ENCODE results near the gene C6orf120. TPM values are rescaled to one million over a fixed set of nuclear protein-coding genes. Genes with fewer than 3 reads are reported as not detected.

The C6orf120 gene
- total RNA-seq, 2 experiments from 2014 or later = 19.3 to 20.3 TPM

- Mint-ChIP-seq H3K36me3 (peaks cover 19% of the 10 kb centered on the region), H3K27me3 (no peaks in the 10 kb centered on the region), H3K27ac (peak within 1 kb of the TSS; percentile 98), H3K4me3 (peak within 1 kb of the TSS; percentile 89), H3K4me1 (peaks cover 26% of the 10 kb centered on the region), H3K9me3 (ENCODE audit: low read depth) (peaks cover 1% of the 10 kb centered on the region)
- peak; percentile 98 for ATAC-seq
- DNase-seq = peak; percentile 96
- CTCF ChIA-PET = interaction anchor here (1.1 to 1.7 kb wide), 3 partner anchors 29 to 344 kb away, joined by 3 to 9 read pairs (median 3); no protein-coding TSS in a partner anchor
These were observed 49.5 kb downstream of the C6orf120 start, which contains the start of the genes DYNLT2 and ERMARD for GRCh38 chr6:169751242-169752073. TSS of gene DYNLT2 (minus strand) at chr6:169751572. CDS start at chr6:169751458, 114 bp downstream. TSS of gene ERMARD (plus strand) at chr6:169751622. CDS start at chr6:169751658, 36 bp downstream.

DNA sequence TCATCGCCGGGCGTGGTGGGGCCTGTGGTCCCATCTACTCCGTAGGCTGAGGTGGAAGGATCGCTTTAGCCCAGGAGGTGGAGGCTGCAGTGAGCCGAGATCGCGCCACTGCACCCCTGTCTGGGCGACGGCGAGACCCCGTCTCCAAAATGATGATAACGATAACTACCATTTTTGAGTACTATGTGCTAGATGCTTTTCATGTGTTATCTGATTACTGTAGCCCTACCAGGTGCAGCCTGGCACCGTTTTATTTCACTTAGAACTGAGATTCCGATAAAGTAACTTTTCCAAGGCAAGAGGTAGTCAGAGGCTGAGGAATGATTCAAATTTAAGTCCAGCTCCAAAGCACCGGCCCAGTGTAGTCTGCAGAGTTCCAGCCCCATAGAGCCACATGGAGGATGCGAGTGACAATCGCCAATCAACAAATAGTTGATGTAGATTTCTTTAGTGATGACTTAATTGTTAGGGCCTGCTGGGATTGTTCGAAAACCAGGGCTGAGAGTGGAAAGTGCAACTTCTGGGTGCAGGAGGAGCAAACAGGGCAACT, 50.2 kb downstream of the C6orf120 start:
- ATAC-seq (no peak), DNase-seq (no peak)
- no peaks in the 10 kb centered on the region for H3K27me3 Mint-ChIP-seq
- peak overlapping the region; percentile 92 for H3K27ac Mint-ChIP-seq
- CTCF ChIA-PET = interaction anchor here (1.1 to 1.7 kb wide), 3 partner anchors 29 to 343 kb away, joined by 3 to 9 read pairs (median 3); no protein-coding TSS in a partner anchor
- H3K36me3 Mint-ChIP-seq = peaks cover 21% of the 10 kb centered on the region
- H3K4me3 Mint-ChIP-seq = peak overlapping the region; percentile 89
- H3K9me3 Mint-ChIP-seq (ENCODE audit: low read depth) = no peaks in the 10 kb centered on the region
- H3K4me1 Mint-ChIP-seq = peaks cover 26% of the 10 kb centered on the region

Other genes with a start within 250 kb of the C6orf120 start
- gene WDR27, start 97 bp upstream of the C6orf120 start, total RNA-seq = 10 to 100 TPM; 31.2 to 36.2 TPM
- gene PHF10, start 22.4 kb downstream of the C6orf120 start, total RNA-seq = 10 to 100 TPM; 57.9 to 58.8 TPM
- 1 to 10 TPM; 2.0 to 3.3 TPM for gene DYNLT2, start 49.4 kb downstream of the C6orf120 start, total RNA-seq
- gene ERMARD, start 49.5 kb downstream of the C6orf120 start, total RNA-seq = 10 to 100 TPM; 29.3 to 36.7 TPM

Data from activated CD8-positive, alpha-beta memory T cell treated with anti-CD3 and anti-CD28 coated beads, Interleukin-2, amount 10 ng/mL, durations not matched to agents 7 days and 5 days (primary cell).